ENCODE measurements around the gene ADRA2A.

Gene ADRA2A

GRCh38 chr10:111079241-111079760 is 2.5 kb downstream of the ADRA2A start:
- no peak for ATAC-seq
- TF ChIP-seq BACH2 (CRISPR knock-in tag; IDR thresholded peaks at IDR 0.05; ENCODE audit: borderline replicate concordance), result no peak
- no peak for TF ChIP-seq ZFP3 (CRISPR knock-in tag; IDR thresholded peaks at IDR 0.05)
- TF ChIP-seq, protein P1, sequence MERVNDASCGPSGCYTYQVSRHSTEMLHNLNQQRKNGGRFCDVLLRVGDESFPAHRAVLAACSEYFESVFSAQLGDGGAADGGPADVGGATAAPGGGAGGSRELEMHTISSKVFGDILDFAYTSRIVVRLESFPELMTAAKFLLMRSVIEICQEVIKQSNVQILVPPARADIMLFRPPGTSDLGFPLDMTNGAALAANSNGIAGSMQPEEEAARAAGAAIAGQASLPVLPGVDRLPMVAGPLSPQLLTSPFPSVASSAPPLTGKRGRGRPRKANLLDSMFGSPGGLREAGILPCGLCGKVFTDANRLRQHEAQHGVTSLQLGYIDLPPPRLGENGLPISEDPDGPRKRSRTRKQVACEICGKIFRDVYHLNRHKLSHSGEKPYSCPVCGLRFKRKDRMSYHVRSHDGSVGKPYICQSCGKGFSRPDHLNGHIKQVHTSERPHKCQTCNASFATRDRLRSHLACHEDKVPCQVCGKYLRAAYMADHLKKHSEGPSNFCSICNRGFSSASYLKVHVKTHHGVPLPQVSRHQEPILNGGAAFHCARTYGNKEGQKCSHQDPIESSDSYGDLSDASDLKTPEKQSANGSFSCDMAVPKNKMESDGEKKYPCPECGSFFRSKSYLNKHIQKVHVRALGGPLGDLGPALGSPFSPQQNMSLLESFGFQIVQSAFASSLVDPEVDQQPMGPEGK (CRISPR knock-in tag; IDR thresholded peaks at IDR 0.05; ENCODE audit: borderline replicate concordance), result no peak
- no peak for TF ChIP-seq RARB (CRISPR knock-in tag; IDR thresholded peaks at IDR 0.05)
- no peak for TF ChIP-seq ZNF565 (CRISPR knock-in tag; conservative IDR thresholded peaks at IDR 0.05; ENCODE audit: low read depth)
- TF ChIP-seq, protein P2, sequence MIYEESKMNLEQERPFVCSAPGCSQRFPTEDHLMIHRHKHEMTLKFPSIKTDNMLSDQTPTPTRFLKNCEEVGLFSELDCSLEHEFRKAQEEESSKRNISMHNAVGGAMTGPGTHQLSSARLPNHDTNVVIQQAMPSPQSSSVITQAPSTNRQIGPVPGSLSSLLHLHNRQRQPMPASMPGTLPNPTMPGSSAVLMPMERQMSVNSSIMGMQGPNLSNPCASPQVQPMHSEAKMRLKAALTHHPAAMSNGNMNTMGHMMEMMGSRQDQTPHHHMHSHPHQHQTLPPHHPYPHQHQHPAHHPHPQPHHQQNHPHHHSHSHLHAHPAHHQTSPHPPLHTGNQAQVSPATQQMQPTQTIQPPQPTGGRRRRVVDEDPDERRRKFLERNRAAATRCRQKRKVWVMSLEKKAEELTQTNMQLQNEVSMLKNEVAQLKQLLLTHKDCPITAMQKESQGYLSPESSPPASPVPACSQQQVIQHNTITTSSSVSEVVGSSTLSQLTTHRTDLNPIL (CRISPR knock-in tag; IDR thresholded peaks at IDR 0.05; ENCODE audit: low read depth), result no peak
- TF ChIP-seq TSHZ2 (CRISPR knock-in tag; IDR thresholded peaks at IDR 0.05), result no peak
- no peak for TF ChIP-seq ISL1 (CRISPR knock-in tag; IDR thresholded peaks at IDR 0.05)
- TF ChIP-seq ZNF70 (CRISPR knock-in tag; IDR thresholded peaks at IDR 0.05), result no peak
- TF ChIP-seq, protein P3, sequence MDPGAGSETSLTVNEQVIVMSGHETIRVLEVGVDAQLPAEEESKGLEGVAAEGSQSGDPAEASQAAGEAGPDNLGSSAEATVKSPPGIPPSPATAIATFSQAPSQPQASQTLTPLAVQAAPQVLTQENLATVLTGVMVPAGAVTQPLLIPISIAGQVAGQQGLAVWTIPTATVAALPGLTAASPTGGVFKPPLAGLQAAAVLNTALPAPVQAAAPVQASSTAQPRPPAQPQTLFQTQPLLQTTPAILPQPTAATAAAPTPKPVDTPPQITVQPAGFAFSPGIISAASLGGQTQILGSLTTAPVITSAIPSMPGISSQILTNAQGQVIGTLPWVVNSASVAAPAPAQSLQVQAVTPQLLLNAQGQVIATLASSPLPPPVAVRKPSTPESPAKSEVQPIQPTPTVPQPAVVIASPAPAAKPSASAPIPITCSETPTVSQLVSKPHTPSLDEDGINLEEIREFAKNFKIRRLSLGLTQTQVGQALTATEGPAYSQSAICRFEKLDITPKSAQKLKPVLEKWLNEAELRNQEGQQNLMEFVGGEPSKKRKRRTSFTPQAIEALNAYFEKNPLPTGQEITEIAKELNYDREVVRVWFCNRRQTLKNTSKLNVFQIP (CRISPR knock-in tag; IDR thresholded peaks at IDR 0.05; ENCODE audit: borderline replicate concordance, low read depth), result no peak
- no peak for TF ChIP-seq SNAI2 (CRISPR knock-in tag; IDR thresholded peaks at IDR 0.05)
- TF ChIP-seq OSR1 (CRISPR knock-in tag; IDR thresholded peaks at IDR 0.05), result no peak
- no peak for TF ChIP-seq TOX (CRISPR knock-in tag; IDR thresholded peaks at IDR 0.05; ENCODE audit: borderline replicate concordance)
- no peak for TF ChIP-seq TCF4 (CRISPR knock-in tag; IDR thresholded peaks at IDR 0.05; ENCODE audit: borderline replicate concordance)
- no peak for TF ChIP-seq ARNTL (CRISPR knock-in tag; IDR thresholded peaks at IDR 0.05; ENCODE audit: borderline replicate concordance, low read depth)
- TF ChIP-seq CSDC2 (CRISPR knock-in tag; IDR thresholded peaks at IDR 0.05), result no peak
- TF ChIP-seq ESRRG (CRISPR knock-in tag; IDR thresholded peaks at IDR 0.05), result no peak
- no peak for TF ChIP-seq PPARA (CRISPR knock-in tag; IDR thresholded peaks at IDR 0.05; ENCODE audit: borderline replicate concordance)
- no peak for TF ChIP-seq ZNF8 (CRISPR knock-in tag; IDR thresholded peaks at IDR 0.05)

DNA sequence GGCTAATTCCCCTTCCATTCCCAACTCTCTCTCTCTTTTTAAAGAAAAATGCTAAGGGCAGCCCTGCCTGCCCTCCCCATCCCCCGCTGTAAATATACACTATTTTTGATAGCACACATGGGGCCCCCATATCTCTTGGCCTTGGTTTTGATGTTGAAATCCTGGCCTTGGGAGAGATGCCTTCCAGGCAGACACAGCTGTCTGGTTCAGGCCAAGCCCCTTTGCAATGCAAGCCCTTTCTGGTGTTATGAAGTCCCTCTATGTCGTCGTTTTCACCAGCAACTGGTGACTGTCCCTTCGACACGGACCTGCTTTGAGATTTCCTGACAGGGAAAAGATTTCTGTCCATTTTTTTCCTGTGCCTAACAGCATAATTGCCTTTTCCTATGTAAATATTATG is 3.0 kb downstream of the ADRA2A start:
- no peak for ATAC-seq
- TF ChIP-seq OSR1 (CRISPR knock-in tag; IDR thresholded peaks at IDR 0.05) (no peak), ARNTL (CRISPR knock-in tag; IDR thresholded peaks at IDR 0.05; ENCODE audit: borderline replicate concordance, low read depth) (no peak), ISL1 (CRISPR knock-in tag; IDR thresholded peaks at IDR 0.05) (no peak), TCF4 (CRISPR knock-in tag; IDR thresholded peaks at IDR 0.05; ENCODE audit: borderline replicate concordance) (no peak), ZNF8 (CRISPR knock-in tag; IDR thresholded peaks at IDR 0.05) (no peak), TSHZ2 (CRISPR knock-in tag; IDR thresholded peaks at IDR 0.05) (no peak)
- TF ChIP-seq, protein P1 (CRISPR knock-in tag; IDR thresholded peaks at IDR 0.05; ENCODE audit: borderline replicate concordance), result no peak
- TF ChIP-seq, protein P4, sequence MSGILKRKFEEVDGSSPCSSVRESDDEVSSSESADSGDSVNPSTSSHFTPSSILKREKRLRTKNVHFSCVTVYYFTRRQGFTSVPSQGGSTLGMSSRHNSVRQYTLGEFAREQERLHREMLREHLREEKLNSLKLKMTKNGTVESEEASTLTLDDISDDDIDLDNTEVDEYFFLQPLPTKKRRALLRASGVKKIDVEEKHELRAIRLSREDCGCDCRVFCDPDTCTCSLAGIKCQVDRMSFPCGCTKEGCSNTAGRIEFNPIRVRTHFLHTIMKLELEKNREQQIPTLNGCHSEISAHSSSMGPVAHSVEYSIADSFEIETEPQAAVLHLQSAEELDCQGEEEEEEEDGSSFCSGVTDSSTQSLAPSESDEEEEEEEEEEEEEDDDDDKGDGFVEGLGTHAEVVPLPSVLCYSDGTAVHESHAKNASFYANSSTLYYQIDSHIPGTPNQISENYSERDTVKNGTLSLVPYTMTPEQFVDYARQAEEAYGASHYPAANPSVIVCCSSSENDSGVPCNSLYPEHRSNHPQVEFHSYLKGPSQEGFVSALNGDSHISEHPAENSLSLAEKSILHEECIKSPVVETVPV (CRISPR knock-in tag; IDR thresholded peaks at IDR 0.05), result no peak
